Cardiac muscle cell (in vitro differentiated cells and primary cell): ENCODE measurements around the gene FRMD3. TPM values are rescaled to one million over a fixed set of nuclear protein-coding genes. Genes with fewer than 3 reads are reported as not detected.

Experiments
- DNase-seq, 2 donors: peaks; one replicate each; pipeline versions ENCODE4 v3.0.0 to v3.0.0-alpha.2; 2010 to 2017; ENCODE audit warnings: low read depth in 1 of 2, low spot score in 1 of 2
- H3K27ac ChIP-seq: fragments of 200-600 bp; sonication (generic); 2 replicates; pipeline ENCODE4 v1.5.1; 2016
- H3K27me3 ChIP-seq: fragments of 200-600 bp; sonication (generic); 2 replicates; pipeline ENCODE4 v1.6.0; 2016; ENCODE audit warnings: control low read depth
- H3K36me3 ChIP-seq: fragments of 200-600 bp; sonication (generic); 2 replicates; pipeline ENCODE4 v1.5.1; 2016; ENCODE audit warnings: control low read depth
- H3K4me1 ChIP-seq: fragments of 200-600 bp; sonication (generic); 2 replicates; pipeline ENCODE4 v1.8.1; 2017; ENCODE audit warnings: low read depth, mild to moderate bottlenecking, mixed run types
- H3K4me3 ChIP-seq: fragments of 200-600 bp; sonication (generic); 2 replicates; pipeline ENCODE4 v1.5.1; 2016; ENCODE audit warnings: mild to moderate bottlenecking
- H3K9me3 ChIP-seq: fragments of 200-600 bp; sonication (generic); 2 replicates; pipeline ENCODE4 v1.5.1; 2017; ENCODE audit warnings: low read depth, mild to moderate bottlenecking, control low read depth
- CTCF ChIP-seq: IDR thresholded peaks from 2 replicates; pipeline ENCODE4 v1.5.1; 2012; ENCODE audit warnings: low read depth, mild to moderate bottlenecking, low read length
- polyA plus RNA-seq: library from polyadenylated mRNA; unstranded; fragments of >200 nt; fragmentation: Nextera tagmentation; extraction: Ambion mirVana; gene quantifications from 2 replicates; pipeline ENCODE4 v1.2.1, GENCODE V29; 2016
- total RNA-seq: library from RNA; depleted of rRNA; stranded (reverse); fragments of >200 nt; gene quantifications from 2 replicates; pipeline ENCODE4 v1.2.3, GENCODE V29; 2016

The FRMD3 gene
- total and polyA plus RNA-seq, 2 experiments from 2014 or later, result 61.5 to 66.4 TPM

- no peak overlapping the region for H3K4me3 ChIP-seq
- no peak for DNase-seq
- no peaks in the 10 kb centered on the region for H3K9me3 ChIP-seq
- H3K4me1 ChIP-seq, result no peaks in the 10 kb centered on the region
- no peak overlapping the region for H3K27ac ChIP-seq
- no peaks in the 10 kb centered on the region for H3K36me3 ChIP-seq
- peaks cover 3% of the 10 kb centered on the region for H3K27me3 ChIP-seq
- no peak for TF ChIP-seq CTCF
Observed at GRCh38 chr9:83557317-83557716, 19.1 kb upstream of the FRMD3 start.

GRCh38 chr9:83554278-83554677 is 16.1 kb upstream of the FRMD3 start:
- no peaks in the 10 kb centered on the region for H3K4me1 ChIP-seq
- no peaks in the 10 kb centered on the region for H3K27me3 ChIP-seq
- H3K27ac ChIP-seq, result no peak overlapping the region
- no peak for TF ChIP-seq CTCF
- DNase-seq, result no peak
- no peaks in the 10 kb centered on the region for H3K36me3 ChIP-seq
- no peaks in the 10 kb centered on the region for H3K9me3 ChIP-seq
- no peak overlapping the region for H3K4me3 ChIP-seq

DNA sequence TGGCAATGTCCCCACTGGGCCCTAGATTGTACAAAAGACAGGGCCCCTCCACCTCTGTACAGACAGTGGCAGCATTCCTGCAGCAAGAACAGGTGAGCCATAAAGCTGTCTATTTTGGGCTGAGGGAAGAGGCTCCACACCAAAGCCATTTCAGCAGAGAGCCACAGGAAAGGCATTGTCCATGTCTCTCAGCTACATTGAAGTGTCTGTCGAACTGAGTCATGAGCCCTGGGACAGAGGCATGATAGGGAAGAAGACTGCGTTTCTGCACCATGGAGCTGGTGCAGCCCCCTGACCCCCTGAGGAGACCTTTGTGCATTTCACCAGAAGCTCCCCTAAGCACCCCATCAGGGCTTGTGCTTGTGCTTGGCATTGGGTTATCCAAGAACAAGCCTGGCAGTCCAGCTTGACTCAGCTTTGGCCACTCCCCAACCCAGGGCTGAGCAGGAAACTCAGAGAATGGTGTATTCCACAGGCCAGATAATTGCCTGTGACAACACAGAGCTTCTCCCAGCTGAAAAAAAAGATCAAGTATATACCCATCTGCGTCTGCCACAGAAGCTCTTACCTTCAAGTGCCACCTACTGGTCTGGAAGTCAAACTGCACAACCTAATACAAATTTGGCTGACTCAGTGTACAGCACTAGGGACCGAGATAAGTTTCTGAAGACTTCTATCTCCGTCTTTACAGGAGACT is 5.9 kb upstream of the FRMD3 start:
- Histone ChIP-seq H3K4me1 (no peaks in the 10 kb centered on the region), H3K27ac (no peak overlapping the region), H3K36me3 (no peaks in the 10 kb centered on the region), H3K27me3 (peaks cover 25% of the 10 kb centered on the region), H3K9me3 (no peaks in the 10 kb centered on the region), H3K4me3 (no peak overlapping the region)
- peak; percentile 54 to 87 for DNase-seq
- TF ChIP-seq CTCF, result peak; percentile 74

- DNase-seq, result no peak
- Histone ChIP-seq H3K9me3 (no peaks in the 10 kb centered on the region), H3K4me1 (peaks cover 7% of the 10 kb centered on the region), H3K27me3 (peaks cover 73% of the 10 kb centered on the region), H3K27ac (no peak overlapping the region), H3K4me3 (peak overlapping the region; percentile 47), H3K36me3 (no peaks in the 10 kb centered on the region)
- TF ChIP-seq CTCF, result no peak
Observed at GRCh38 chr9:83538890-83539238, 663 bp upstream of the FRMD3 start.

- no peak overlapping the region for H3K27ac ChIP-seq
- DNase-seq, result peak; percentile 27 to 38
- H3K4me3 ChIP-seq, result peak overlapping the region; percentile 47
- no peaks in the 10 kb centered on the region for H3K36me3 ChIP-seq
- H3K9me3 ChIP-seq, result no peaks in the 10 kb centered on the region
- no peak for TF ChIP-seq CTCF
- peaks cover 7% of the 10 kb centered on the region for H3K4me1 ChIP-seq
- peaks cover 85% of the 10 kb centered on the region for H3K27me3 ChIP-seq
Observed at GRCh38 chr9:83537331-83538171, 650 bp downstream of the FRMD3 start.
